IMR-90 (cell line): Measurements from ENCODE around the gene AP1S2. TPM values are rescaled to one million over a fixed set of nuclear protein-coding genes. Genes with fewer than 3 reads are reported as not detected.

Experiments
- ATAC-seq: fragments of 200-7000 bp; cut with Tn5 transposase; 2 replicates; pipeline ENCODE4 v1.9.1; 2020; ENCODE audit warnings: low read depth, mild to moderate bottlenecking, moderate library complexity
- BruUV-seq: library from RNA; stranded (reverse); fragments of 400-500 nt; replicated peaks from 2 replicates; lab custom pipeline; 2021; lab: Mats Ljungman, UMichigan
- CTCF ChIA-PET: fragments of 300-600 bp; formaldehyde crosslinking; extraction: SDS; loops from one replicate; lab custom pipeline; 2021; ENCODE audit warnings: antibody characterized with exemption; lab: Yijun Ruan, JAX
- POLR2A ChIA-PET: fragments of 300-600 bp; sonication (Branson Sonifier 250); formaldehyde crosslinking; loops from one replicate; lab custom pipeline; 2022; ENCODE audit warnings: antibody characterized with exemption; ENCODE audit not compliant: unreplicated experiment; lab: Charles Lee
- DNase-seq: peaks from one replicate; pipeline ENCODE4 v3.0.0; 2013
- H2AFZ ChIP-seq: replicated peaks from 2 replicates; pipeline ENCODE3; 2013; ENCODE audit warnings: low read length, mild to moderate bottlenecking; ENCODE audit not compliant: poor library complexity
- H2AK5ac ChIP-seq: 2 replicates; pipeline ENCODE4 v1.6.1; 2013; ENCODE audit warnings: low read depth, low read length, inconsistent platforms
- H2AK9ac ChIP-seq: replicated peaks from 2 replicates; pipeline ENCODE3; 2013; ENCODE audit warnings: mild to moderate bottlenecking, low read depth, low read length, moderate library complexity; ENCODE audit not compliant: poor library complexity
- H2BK120ac ChIP-seq: 2 replicates; pipeline ENCODE4 v1.6.1; 2013; ENCODE audit warnings: low read depth, low read length, inconsistent platforms
- H2BK15ac ChIP-seq: 3 replicates; pipeline ENCODE4 v1.6.1; 2013; ENCODE audit warnings: low read depth, low read length, inconsistent platforms
- H2BK20ac ChIP-seq: 2 replicates; pipeline ENCODE4 v1.6.1; 2013; ENCODE audit warnings: low read depth, mild to moderate bottlenecking, inconsistent platforms, low read length, moderate library complexity
- H2BK5ac ChIP-seq: 2 replicates; pipeline ENCODE4 v1.6.1; 2013; ENCODE audit warnings: mild to moderate bottlenecking, low read depth, low read length, inconsistent platforms; ENCODE audit not compliant: poor library complexity, severe bottlenecking
- H3K14ac ChIP-seq: replicated peaks from 2 replicates; pipeline ENCODE4 v1.6.1; 2013; ENCODE audit warnings: low read depth, low read length, inconsistent platforms
- H3K18ac ChIP-seq: 2 replicates; pipeline ENCODE4 v1.6.1; 2013; ENCODE audit warnings: low read depth, low read length, control low read depth
- H3K23ac ChIP-seq: 2 replicates; pipeline ENCODE4 v1.6.1; 2013; ENCODE audit warnings: low read depth, low read length, inconsistent platforms
- H3K27ac ChIP-seq: 2 replicates; pipeline ENCODE4 v1.5.1; 2013; ENCODE audit warnings: mild to moderate bottlenecking, control low read depth, low read length; ENCODE audit not compliant: insufficient read depth
- H3K27me3 ChIP-seq: 2 replicates; pipeline ENCODE4 v1.6.1; 2013; ENCODE audit warnings: low read length; ENCODE audit not compliant: control insufficient read depth, insufficient read depth
- H3K36me3 ChIP-seq: 2 replicates; pipeline ENCODE4 v1.6.1; 2013; ENCODE audit warnings: low read length, mixed read lengths; ENCODE audit not compliant: control insufficient read depth, insufficient read depth
- H3K4ac ChIP-seq: 2 replicates; pipeline ENCODE4 v1.6.1; 2013; ENCODE audit warnings: low read depth, low read length, inconsistent platforms
- H3K4me1 ChIP-seq: 2 replicates; pipeline ENCODE4 v1.6.1; 2013; ENCODE audit warnings: low read length, mixed read lengths; ENCODE audit not compliant: control insufficient read depth, insufficient read depth
- H3K4me2 ChIP-seq: 2 replicates; pipeline ENCODE4 v1.6.1; 2013; ENCODE audit warnings: low read depth, mild to moderate bottlenecking, control low read depth, low read length, moderate library complexity
- H3K4me3 ChIP-seq: 2 replicates; pipeline ENCODE4 v1.5.1; 2013; ENCODE audit warnings: low read depth, mild to moderate bottlenecking, control low read depth, low read length, moderate library complexity; ENCODE audit not compliant: insufficient read depth
- H3K56ac ChIP-seq: 2 replicates; pipeline ENCODE4 v1.6.1; 2013; ENCODE audit warnings: low read length, inconsistent platforms; ENCODE audit not compliant: insufficient read depth; ENCODE audit errors: extremely low read depth
- H3K79me1 ChIP-seq, 2 experiments: 2 replicates each; pipeline ENCODE4 v1.6.1; 2013; ENCODE audit warnings: low read length in 2 of 2, inconsistent platforms in 1 of 2, low read depth in 1 of 2
- H3K9ac ChIP-seq: 2 replicates; pipeline ENCODE4 v1.6.1; 2013; ENCODE audit warnings: low read depth, low read length, control low read depth
- H3K9me1 ChIP-seq: 2 replicates; pipeline ENCODE4 v1.6.1; 2013; ENCODE audit warnings: low read length, inconsistent platforms; ENCODE audit not compliant: insufficient read depth
- H3K9me3 ChIP-seq: 2 replicates; pipeline ENCODE4 v1.6.1; 2013; ENCODE audit warnings: low read length; ENCODE audit not compliant: control insufficient read depth, insufficient read depth
- H4K20me1 ChIP-seq: 2 replicates; pipeline ENCODE4 v1.6.1; 2013; ENCODE audit warnings: low read length, inconsistent platforms; ENCODE audit not compliant: insufficient read depth
- H4K5ac ChIP-seq: 2 replicates; pipeline ENCODE4 v1.6.1; 2013; ENCODE audit warnings: mild to moderate bottlenecking, low read depth, low read length, control low read depth
- H4K8ac ChIP-seq, 2 experiments: 2 replicates each; pipeline ENCODE4 v1.6.1; 2013; ENCODE audit warnings: low read depth in 2 of 2, low read length in 2 of 2, control low read depth in 1 of 2, inconsistent platforms in 1 of 2
- H4K91ac ChIP-seq: 2 replicates; pipeline ENCODE4 v1.6.1; 2013; ENCODE audit warnings: low read depth, low read length, inconsistent platforms; ENCODE audit not compliant: insufficient read depth
- BHLHE40 ChIP-seq: fragments of 150-350 bp; IDR thresholded peaks from 2 replicates; pipeline ENCODE4 v1.6.1; 2016; ENCODE audit warnings: mild to moderate bottlenecking, low read depth, low read length
- CEBPB ChIP-seq: IDR thresholded peaks from 2 replicates; pipeline ENCODE4 v1.6.1; 2012; ENCODE audit warnings: low read depth, low read length, improper control_type of control experiment
- FOS ChIP-seq: fragments of 150-350 bp; IDR thresholded peaks from 2 replicates; pipeline ENCODE4 v1.6.1; 2016; ENCODE audit warnings: low read depth, low read length
- WGBS, 2 experiments: methylation state at CpG; one replicate each; pipeline versions ENCODE4 v1.1.5 to v1.1.7; 2013; ENCODE audit warnings: missing lambda C conversion rate in 2 of 2; ENCODE audit not compliant: insufficient read length in 1 of 2; ENCODE audit errors: extremely low coverage in 2 of 2; 5-methylcytosine and 5-hydroxymethylcytosine counted together
- dilution Hi-C: fragments of 300-500 bp; cut with HindIII; formaldehyde crosslinking; loops from one replicate; pipeline ENCODE4 v1.14.3; 2018; ENCODE audit warnings: low sequenced_read_pairs; ENCODE audit not compliant: unreplicated experiment
- in situ Hi-C: fragments of 300-500 bp; cut with MboI; formaldehyde crosslinking; loops from 3 replicates; pipeline ENCODE4 v1.14.3; 2019; ENCODE audit warnings: low sequenced_read_pairs, inconsistent platforms, mixed read lengths
- intact Hi-C: fragments of 100-400 bp; cut with micrococcal nuclease; formaldehyde crosslinking; loops from 2 replicates; pipeline ENCODE4 v1.10.0; 2022
- polyA plus RNA-seq, 3 experiments: library from polyadenylated mRNA; depleted of rRNA; stranded (reverse); fragments of >200 nt; gene quantifications; 2 replicates each; pipeline ENCODE4 v1.2.3, GENCODE V29; 2012; ENCODE audit warnings: low replicate concordance in 1 of 3
- total RNA-seq: library from RNA; depleted of rRNA; stranded (reverse); fragments of >200 nt; gene quantifications from 2 replicates; pipeline ENCODE4 v1.2.3, GENCODE V29; 2012

The AP1S2 gene
- total and polyA plus RNA-seq, 2 of the 4 experiments (the other 2 are of a cell fraction) = 28.3 to 46.5 TPM

GRCh38 chrX:15874672-15875071, 20.1 kb upstream of the AP1S2 start:
- no peak overlapping the region for H3K56ac ChIP-seq
- no peak overlapping the region for H3K4ac ChIP-seq
- H3K79me1 ChIP-seq = no peaks in the 10 kb centered on the region
- DNase-seq (no peak), ATAC-seq (no peak)
- H3K18ac ChIP-seq = no peak overlapping the region
- H3K27me3 ChIP-seq = peaks cover 6% of the 10 kb centered on the region
- dilution Hi-C loops (no loop called here), intact Hi-C loops (no loop called here), in situ Hi-C loops (no loop called here)
- H3K4me3 ChIP-seq = no peak overlapping the region
- TF ChIP-seq CEBPB = peak; percentile 38; the same call in 1 of the 2 replicates
- no peak for TF ChIP-seq FOS
- no peak for TF ChIP-seq BHLHE40
- no peak overlapping the region for H2AK5ac ChIP-seq
- no peak overlapping the region for H3K27ac ChIP-seq
- no peaks in the 10 kb centered on the region for H3K4me1 ChIP-seq
- POLR2A ChIA-PET = no interaction called here
- no peak overlapping the region for H2BK5ac ChIP-seq
- no peak overlapping the region for H3K9ac ChIP-seq
- no peak overlapping the region for H3K14ac ChIP-seq
- no peak overlapping the region for H4K5ac ChIP-seq
- H4K8ac ChIP-seq = no peak overlapping the region
- 33% methylated on average over 1 of the region's 3 CpGs; no CpG with 5 or more reads in 1 of the 2 experiments for WGBS, 2 experiments
- no peak overlapping the region for H2AK9ac ChIP-seq
- H3K9me1 ChIP-seq = no peaks in the 10 kb centered on the region
- H2BK120ac ChIP-seq = no peak overlapping the region
- H3K9me3 ChIP-seq = peaks cover 2% of the 10 kb centered on the region; the same call in 1 of the 2 replicates
- CTCF ChIA-PET = no interaction called here
- no peak overlapping the region for H4K91ac ChIP-seq
- H2BK15ac ChIP-seq = no peak overlapping the region
- no peaks in the 10 kb centered on the region for H4K20me1 ChIP-seq
- no peaks in the 10 kb centered on the region for H3K36me3 ChIP-seq
- H2AFZ ChIP-seq = no peak overlapping the region
- BruUV-seq = no TSS peak
- no peak overlapping the region for H3K4me2 ChIP-seq
- no peak overlapping the region for H3K23ac ChIP-seq
- no peak overlapping the region for H2BK20ac ChIP-seq
